ENCODE measurements around the gene CNTF. TPM values are rescaled to one million over a fixed set of nuclear protein-coding genes. Genes with fewer than 3 reads are reported as not detected.

Gene CNTF
- total RNA-seq, 1 donor from 2014 or later: 3.9 TPM

GRCh38 chr11:58647141-58647699, 24.8 kb downstream of the CNTF start:
- H3K36me3 Mint-ChIP-seq (ENCODE audit: low read depth): no peaks in the 10 kb centered on the region
- peak overlapping the region; percentile 21 for H3K27ac Mint-ChIP-seq
- DNase-seq: peak; percentile 33
- TF ChIP-seq CTCF (IDR thresholded peaks at IDR 0.05): no peak
- H3K4me3 Mint-ChIP-seq: peak overlapping the region; percentile 3
- H3K4me1 Mint-ChIP-seq: peaks cover 20% of the 10 kb centered on the region
- ChIA-PET CTCF (interaction anchor here (1.0 to 2.2 kb wide), 9 partner anchors 10 to 511 kb away, joined by 3 to 11 read pairs (median 7); no protein-coding TSS in a partner anchor), POLR2A (interaction anchor here (0.6 to 1.4 kb wide), 4 partner anchors 71 to 456 kb away, joined by 3 to 8 read pairs (median 4); partner anchors contain the start of gene LPXN)
- peaks cover 6% of the 10 kb centered on the region for H3K9me3 Mint-ChIP-seq
- ATAC-seq (ENCODE audit: low read depth): peak; percentile 93
- intact Hi-C loops (cut with micrococcal nuclease): loop anchor here (1.0 to 10.0 kb wide), 4 partner anchors 28 to 1082 kb away; partner anchors contain the start of genes UBE2L6 and ZFP91
- H3K27me3 Mint-ChIP-seq: peaks cover 2% of the 10 kb centered on the region

GRCh38 chr11:58647866-58648265, 25.4 kb downstream of the CNTF start:
- ChIA-PET POLR2A (interaction anchor here (0.6 kb wide), 1 partner anchor 316 kb away, joined by 3 read pairs; no protein-coding TSS in a partner anchor), CTCF (interaction anchor here (1.1 kb wide), 1 partner anchor 70 kb away, joined by 4 read pairs; no protein-coding TSS in a partner anchor)
- no peak for TF ChIP-seq CTCF (IDR thresholded peaks at IDR 0.05)
- no peak overlapping the region for H3K27ac Mint-ChIP-seq
- H3K4me3 Mint-ChIP-seq: no peak overlapping the region
- H3K36me3 Mint-ChIP-seq (ENCODE audit: low read depth): no peaks in the 10 kb centered on the region
- peaks cover 20% of the 10 kb centered on the region for H3K4me1 Mint-ChIP-seq
- intact Hi-C loops (cut with micrococcal nuclease): loop anchor here (1.0 to 10.0 kb wide), 4 partner anchors 27 to 1083 kb away; partner anchors contain the start of genes UBE2L6 and ZFP91
- no peak for DNase-seq
- peaks cover 2% of the 10 kb centered on the region for H3K27me3 Mint-ChIP-seq
- no peak for ATAC-seq (ENCODE audit: low read depth)
- peaks cover 6% of the 10 kb centered on the region for H3K9me3 Mint-ChIP-seq

GRCh38 chr11:58649623-58650022, 27.2 kb downstream of the CNTF start:
- POLR2A ChIA-PET: no interaction called here
- intact Hi-C loops (cut with micrococcal nuclease): loop anchor here (10.0 kb wide), 2 partner anchors 785 to 1085 kb away; partner anchors contain the start of genes OR5A1 and UBE2L6
- peaks cover 24% of the 10 kb centered on the region for H3K4me1 Mint-ChIP-seq

GRCh38 chr11:58650496-58650895, 28.0 kb downstream of the CNTF start:
- Mint-ChIP-seq H3K27me3 (no peaks in the 10 kb centered on the region), H3K4me1 (peaks cover 24% of the 10 kb centered on the region), H3K4me3 (no peak overlapping the region), H3K27ac (no peak overlapping the region), H3K9me3 (peaks cover 3% of the 10 kb centered on the region), H3K36me3 (ENCODE audit: low read depth) (no peaks in the 10 kb centered on the region)
- intact Hi-C loops (cut with micrococcal nuclease): loop anchor here (10.0 kb wide), 1 partner anchor 784 kb away; the partner anchor contains the start of gene OR5A1
- ATAC-seq (ENCODE audit: low read depth) (no peak), DNase-seq (no peak)
- CTCF ChIA-PET: interaction anchor here (0.7 to 1.7 kb wide), 5 partner anchors 21 to 507 kb away, joined by 3 to 10 read pairs (median 4); no protein-coding TSS in a partner anchor
- POLR2A ChIA-PET: interaction anchor here (0.6 to 0.7 kb wide), 4 partner anchors 12 to 537 kb away, joined by 3 to 4 read pairs (median 3); partner anchors contain the start of gene LPXN
- TF ChIP-seq CTCF (IDR thresholded peaks at IDR 0.05): no peak

More at GRCh38 chr11:58649623-58650022, 27.2 kb downstream of the CNTF start:
- Mint-ChIP-seq H3K27ac (no peak overlapping the region), H3K27me3 (no peaks in the 10 kb centered on the region), H3K9me3 (peaks cover 6% of the 10 kb centered on the region), H3K36me3 (ENCODE audit: low read depth) (no peaks in the 10 kb centered on the region), H3K4me3 (no peak overlapping the region)
- ATAC-seq (ENCODE audit: low read depth) (no peak), DNase-seq (no peak)
- TF ChIP-seq CTCF (IDR thresholded peaks at IDR 0.05): no peak
- CTCF ChIA-PET: interaction anchor here (0.8 to 1.7 kb wide), 3 partner anchors 24 to 508 kb away, joined by 4 to 10 read pairs (median 4); no protein-coding TSS in a partner anchor

- Mint-ChIP-seq H3K36me3 (ENCODE audit: low read depth) (no peaks in the 10 kb centered on the region), H3K27me3 (no peaks in the 10 kb centered on the region), H3K9me3 (peaks cover 3% of the 10 kb centered on the region), H3K4me1 (peaks cover 9% of the 10 kb centered on the region), H3K4me3 (no peak overlapping the region), H3K27ac (no peak overlapping the region)
- POLR2A ChIA-PET: no interaction called here
- CTCF ChIA-PET: interaction anchor here (0.5 to 2.3 kb wide), 13 partner anchors 12 to 505 kb away, joined by 3 to 24 read pairs (median 4); no protein-coding TSS in a partner anchor
- intact Hi-C loops (cut with micrococcal nuclease): loop anchor here (10.0 kb wide), 1 partner anchor 782 kb away; the partner anchor contains the start of gene OR5A1
- no peak for TF ChIP-seq CTCF (IDR thresholded peaks at IDR 0.05)
- no peak for DNase-seq
- ATAC-seq (ENCODE audit: low read depth): no peak
Measured at GRCh38 chr11:58652726-58653280, 30.3 kb downstream of the CNTF start.

Data from activated B cell treated with CpG ODN at 0.5 μM for 24 hours (primary cell).